HG03469 (cell line): Measurements from ENCODE around the gene PRR23B.

Experiments
- ATAC-seq: cut with Tn5 transposase; IDR thresholded peaks from one replicate; pipeline ENCODE4 v1.9.1; 2021; ENCODE audit warnings: mild to moderate bottlenecking, moderate library complexity, moderate number of reproducible peaks; ENCODE audit not compliant: unreplicated experiment

PRR23B gene

DNA sequence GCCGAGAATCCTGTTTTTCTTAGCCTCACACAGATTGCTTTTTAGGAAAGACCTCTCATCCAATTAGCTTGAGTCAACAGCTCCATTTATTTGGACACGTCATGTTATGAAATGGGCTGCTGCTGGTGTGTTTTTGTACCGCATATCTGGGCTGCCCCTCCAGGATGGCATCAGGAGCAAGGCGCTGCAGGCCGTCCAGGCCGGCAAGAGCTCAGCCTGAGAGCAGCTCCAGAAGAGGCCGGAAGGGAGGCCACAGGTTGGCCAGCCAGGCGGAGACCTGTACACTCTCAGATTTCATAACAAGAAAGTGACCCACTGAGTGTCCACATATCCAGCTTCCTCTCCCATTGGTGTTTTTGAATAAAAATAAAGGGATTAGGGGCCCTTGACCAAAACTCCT lies 45.4 kb downstream of the PRR23B start:
- ATAC-seq: no peak

DNA sequence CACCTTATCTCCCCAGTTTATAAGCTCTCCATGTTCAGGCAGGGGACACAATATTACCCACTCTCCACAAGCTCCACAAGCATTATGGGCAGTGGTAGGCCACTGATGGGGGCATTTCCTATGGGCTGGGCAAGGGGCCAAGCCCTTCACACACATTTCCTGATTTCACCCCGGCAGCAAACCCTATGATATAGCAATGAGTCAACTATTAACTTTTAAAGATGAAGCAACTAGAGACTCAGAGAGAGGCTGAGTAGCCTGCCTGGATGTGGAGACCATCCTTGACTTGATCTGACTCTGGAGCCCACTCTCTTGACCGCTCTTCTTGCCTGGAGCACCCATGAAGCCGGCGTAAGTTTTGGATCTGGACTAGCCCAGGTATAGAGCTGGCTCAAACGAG lies 46.3 kb downstream of the PRR23B start:
- ATAC-seq: no peak

DNA sequence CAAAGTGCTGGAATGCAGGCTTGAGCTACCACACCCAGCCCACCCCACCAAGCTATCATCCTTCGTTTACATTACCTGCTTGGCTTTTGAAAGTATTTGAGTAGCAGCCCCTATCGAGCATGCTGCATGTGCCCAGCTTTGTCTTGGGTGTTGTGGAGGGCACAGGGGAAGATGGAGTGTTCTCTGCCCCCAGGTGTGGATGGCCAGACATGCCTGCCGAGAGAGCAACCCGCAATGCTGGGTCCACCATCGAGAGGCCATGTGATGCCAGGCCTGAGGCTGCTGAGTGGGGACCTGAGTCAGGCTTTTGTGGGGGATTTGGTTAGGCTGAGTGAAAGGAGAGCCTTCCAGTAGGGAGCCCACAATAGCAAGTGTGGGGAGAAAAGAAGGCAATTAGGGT lies 47.8 kb downstream of the PRR23B start:
- ATAC-seq: no peak

DNA sequence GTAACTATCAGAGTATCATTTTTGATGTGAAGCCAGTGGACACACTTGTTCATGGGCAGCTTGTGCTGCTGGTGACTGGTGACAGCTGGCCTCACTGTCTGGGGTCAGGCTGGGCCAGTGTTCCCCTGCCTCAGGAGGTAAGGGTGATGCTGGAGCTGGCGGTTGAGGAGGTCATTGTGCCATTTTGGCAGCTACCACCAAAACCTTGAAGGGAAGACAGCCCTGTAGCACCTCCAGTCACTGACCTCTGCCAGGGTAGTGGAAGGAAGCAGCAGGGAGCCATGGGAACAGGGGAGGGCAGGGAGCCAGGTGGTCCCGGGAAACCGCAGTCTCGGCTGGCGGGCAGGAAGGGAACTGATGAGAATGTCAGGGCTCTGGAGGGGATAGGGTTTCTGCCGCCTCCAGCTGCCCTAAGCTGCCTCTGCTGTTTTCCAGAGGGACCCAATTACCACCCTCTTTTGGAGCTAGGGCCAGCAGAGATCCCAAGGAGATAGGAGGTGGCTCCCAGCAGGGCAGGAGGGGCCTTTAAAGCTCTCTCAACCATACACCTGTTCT lies 48.9 kb downstream of the PRR23B start:
- no peak for ATAC-seq
